ENCODE measurements around the gene EFHC1. TPM values are rescaled to one million over a fixed set of nuclear protein-coding genes. Genes with fewer than 3 reads are reported as not detected.

EFHC1 gene
- total RNA-seq, 1 experiment from 2014 or later, result 24.6 TPM

DNA sequence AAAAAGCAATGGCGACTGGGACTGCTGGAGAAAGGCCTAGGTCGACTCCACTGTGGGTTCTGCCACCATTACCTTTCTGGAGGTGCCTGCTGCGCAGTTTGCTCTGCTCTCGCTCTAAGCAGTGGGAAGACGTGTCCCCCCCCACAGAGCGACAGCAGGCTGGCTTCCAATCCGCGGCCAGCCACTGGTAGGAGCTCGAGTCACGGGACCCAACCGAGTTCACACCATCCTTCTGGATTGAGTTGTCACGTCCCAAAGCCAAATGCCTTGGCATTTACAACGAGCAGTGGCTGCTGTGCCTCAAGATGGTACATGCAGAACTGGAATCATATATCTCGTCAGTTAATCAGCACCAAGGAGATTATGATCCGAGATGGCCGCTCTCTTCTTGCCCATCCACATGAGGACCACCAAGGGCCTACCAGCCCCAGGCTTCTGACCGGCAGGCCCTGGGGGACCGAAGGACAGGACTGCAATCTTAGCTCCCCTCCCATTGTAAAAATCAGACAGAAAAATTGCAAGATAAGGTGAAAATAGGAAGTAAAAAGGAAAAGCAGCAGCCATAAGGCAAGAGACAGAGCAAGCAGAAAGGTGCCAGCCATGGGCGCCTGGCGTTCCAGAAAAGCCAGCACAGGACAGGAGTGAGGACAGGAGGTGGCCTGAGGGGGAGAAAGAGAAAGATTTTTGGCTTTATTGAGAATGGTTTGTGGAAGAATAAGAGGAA, 82.3 kb downstream of the EFHC1 start:
- no peaks in the 10 kb centered on the region for H3K9me3 ChIP-seq (ENCODE audit: control insufficient read depth, insufficient read depth, low read depth, low read length)
- POLR2A ChIA-PET, result no interaction called here
- DNase-seq (ENCODE audit: low read depth, low spot score), result no peak
- in situ Hi-C loops (cut with HindIII; ENCODE audit: low pct_unique_long_range_greater_than_20kb, low sequenced_read_pairs) (no loop called here), intact Hi-C loops (cut with micrococcal nuclease; ENCODE audit: unreplicated experiment) (no loop called here)
- TF ChIP-seq TCF7L2 (IDR thresholded peaks at IDR 0.05; ENCODE audit: low read depth, low read length) (no peak), POLR2AphosphoS5 (IDR thresholded peaks at IDR 0.05; ENCODE audit: low read depth, low read length) (no peak), CTCF (IDR thresholded peaks at IDR 0.05) (no peak), SIN3A (IDR thresholded peaks at IDR 0.05; ENCODE audit: borderline replicate concordance, insufficient read depth, low read depth, low read length) (no peak)
- TF ChIP-seq, protein P1, sequence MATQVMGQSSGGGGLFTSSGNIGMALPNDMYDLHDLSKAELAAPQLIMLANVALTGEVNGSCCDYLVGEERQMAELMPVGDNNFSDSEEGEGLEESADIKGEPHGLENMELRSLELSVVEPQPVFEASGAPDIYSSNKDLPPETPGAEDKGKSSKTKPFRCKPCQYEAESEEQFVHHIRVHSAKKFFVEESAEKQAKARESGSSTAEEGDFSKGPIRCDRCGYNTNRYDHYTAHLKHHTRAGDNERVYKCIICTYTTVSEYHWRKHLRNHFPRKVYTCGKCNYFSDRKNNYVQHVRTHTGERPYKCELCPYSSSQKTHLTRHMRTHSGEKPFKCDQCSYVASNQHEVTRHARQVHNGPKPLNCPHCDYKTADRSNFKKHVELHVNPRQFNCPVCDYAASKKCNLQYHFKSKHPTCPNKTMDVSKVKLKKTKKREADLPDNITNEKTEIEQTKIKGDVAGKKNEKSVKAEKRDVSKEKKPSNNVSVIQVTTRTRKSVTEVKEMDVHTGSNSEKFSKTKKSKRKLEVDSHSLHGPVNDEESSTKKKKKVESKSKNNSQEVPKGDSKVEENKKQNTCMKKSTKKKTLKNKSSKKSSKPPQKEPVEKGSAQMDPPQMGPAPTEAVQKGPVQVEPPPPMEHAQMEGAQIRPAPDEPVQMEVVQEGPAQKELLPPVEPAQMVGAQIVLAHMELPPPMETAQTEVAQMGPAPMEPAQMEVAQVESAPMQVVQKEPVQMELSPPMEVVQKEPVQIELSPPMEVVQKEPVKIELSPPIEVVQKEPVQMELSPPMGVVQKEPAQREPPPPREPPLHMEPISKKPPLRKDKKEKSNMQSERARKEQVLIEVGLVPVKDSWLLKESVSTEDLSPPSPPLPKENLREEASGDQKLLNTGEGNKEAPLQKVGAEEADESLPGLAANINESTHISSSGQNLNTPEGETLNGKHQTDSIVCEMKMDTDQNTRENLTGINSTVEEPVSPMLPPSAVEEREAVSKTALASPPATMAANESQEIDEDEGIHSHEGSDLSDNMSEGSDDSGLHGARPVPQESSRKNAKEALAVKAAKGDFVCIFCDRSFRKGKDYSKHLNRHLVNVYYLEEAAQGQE (IDR thresholded peaks at IDR 0.05; ENCODE audit: insufficient read depth in 1 of 2, low read depth in 2 of 2, low read length in 1 of 2), result no peak
- ATAC-seq, result no peak
- H3K27ac ChIP-seq (ENCODE audit: low read length), result no peak overlapping the region
- CTCF ChIA-PET, result no interaction called here
- H3K4me3 ChIP-seq (ENCODE audit: low read depth in 2 of 2, low read length in 2 of 2), result no peak overlapping the region
- H3K36me3 ChIP-seq (ENCODE audit: control insufficient read depth, insufficient read depth, low read length), result peaks cover 3% of the 10 kb centered on the region
- BruUV-seq (replicated peaks), result no TSS peak
- H3K4me1 ChIP-seq (ENCODE audit: control insufficient read depth, insufficient read depth, low read length), result peaks cover 19% of the 10 kb centered on the region
- H3K27me3 ChIP-seq (ENCODE audit: control insufficient read depth, insufficient read depth, low read length), result no peaks in the 10 kb centered on the region

GRCh38 chr6:52503323-52503747, 83.2 kb downstream of the EFHC1 start:
- ATAC-seq (peak; percentile 20), DNase-seq (ENCODE audit: low read depth, low spot score) (no peak)
- TF ChIP-seq SIN3A (IDR thresholded peaks at IDR 0.05; ENCODE audit: borderline replicate concordance, insufficient read depth, low read depth, low read length) (no peak), TCF7L2 (IDR thresholded peaks at IDR 0.05; ENCODE audit: low read depth, low read length) (no peak), CTCF (IDR thresholded peaks at IDR 0.05) (no peak), POLR2AphosphoS5 (IDR thresholded peaks at IDR 0.05; ENCODE audit: low read depth, low read length) (no peak)
- TF ChIP-seq, protein P1 (IDR thresholded peaks at IDR 0.05; ENCODE audit: insufficient read depth in 1 of 2, low read depth in 2 of 2, low read length in 1 of 2), result no peak
- no TSS peak for BruUV-seq (replicated peaks)
- intact Hi-C loops (cut with micrococcal nuclease; ENCODE audit: unreplicated experiment) (no loop called here), in situ Hi-C loops (cut with HindIII; ENCODE audit: low pct_unique_long_range_greater_than_20kb, low sequenced_read_pairs) (no loop called here)
- H3K27ac ChIP-seq (ENCODE audit: low read length), result peak overlapping the region; percentile 18; the same call in 1 of the 2 replicates
- POLR2A ChIA-PET, result no interaction called here
- no peak overlapping the region for H3K4me3 ChIP-seq (ENCODE audit: low read depth in 2 of 2, low read length in 2 of 2)
- H3K9me3 ChIP-seq (ENCODE audit: control insufficient read depth, insufficient read depth, low read depth, low read length), result no peaks in the 10 kb centered on the region
- peaks cover 19% of the 10 kb centered on the region for H3K4me1 ChIP-seq (ENCODE audit: control insufficient read depth, insufficient read depth, low read length)
- H3K36me3 ChIP-seq (ENCODE audit: control insufficient read depth, insufficient read depth, low read length), result peaks cover 7% of the 10 kb centered on the region
- H3K27me3 ChIP-seq (ENCODE audit: control insufficient read depth, insufficient read depth, low read length), result no peaks in the 10 kb centered on the region
- CTCF ChIA-PET, result no interaction called here

Measured in Panc1 (cell line).